Naive thymus-derived CD8-positive, alpha-beta T cell (primary cell): Measurements from ENCODE around the gene TMSB4X. TPM values are rescaled to one million over a fixed set of nuclear protein-coding genes. Genes with fewer than 3 reads are reported as not detected.
A peak's percentile ranks its signal among the peaks of the same experiment; 100 is the strongest.
"Not testable (repeated sequence)": the region's sequence is repeated elsewhere in the genome, so short reads cannot be mapped to it uniquely, and the experiment has no call there.

Experiments
- ATAC-seq, 2 donors: fragments of 150-1000 bp; cut with Tn5 transposase in 1 of 2; sonication (Bioruptor Pico), chemical (Tn5 transposase) in 1 of 2; 1 replicate in 1 of 2; 2 replicates in 1 of 2; pipeline ENCODE4 v1.10.0; 2021; ENCODE audit warnings: mild to moderate bottlenecking in 2 of 2, moderate library complexity in 2 of 2
- POLR2A ChIA-PET: fragments of 350-600 bp; sonication (Branson Sonifier 250); formaldehyde crosslinking; loops from one replicate; lab custom pipeline; 2021; ENCODE audit warnings: antibody characterized with exemption; lab: Charles Lee
- DNase-seq, 10 donors: peaks; one replicate each; pipeline versions ENCODE4 v3.0.0 to v3.0.0-alpha.2; 2020 to 2022
- H3K27ac Mint-ChIP-seq, 10 donors: one replicate each; pipeline ENCODE4 v1.8.0; 2020 to 2022; ENCODE audit warnings: mild to moderate bottlenecking in 10 of 10, mixed read lengths in 10 of 10, moderate library complexity in 4 of 10, inconsistent platforms in 1 of 10
- H3K27me3 Mint-ChIP-seq, 5 donors: one replicate each; pipeline ENCODE4 v1.8.0; 2021 to 2022; ENCODE audit warnings: mixed read lengths in 5 of 5
- H3K36me3 Mint-ChIP-seq, 3 donors: one replicate each; pipeline ENCODE4 v1.8.0; 2020 to 2022; ENCODE audit warnings: mixed read lengths in 3 of 3, mild to moderate bottlenecking in 2 of 3, inconsistent platforms in 1 of 3
- H3K4me1 Mint-ChIP-seq, 4 donors: one replicate each; pipeline ENCODE4 v1.8.0; 2021 to 2022; ENCODE audit warnings: mixed read lengths in 4 of 4
- H3K4me3 Mint-ChIP-seq, 10 donors: one replicate each; pipeline ENCODE4 v1.8.0; 2020 to 2022; ENCODE audit warnings: mild to moderate bottlenecking in 10 of 10, mixed read lengths in 10 of 10, moderate library complexity in 6 of 10, inconsistent platforms in 1 of 10
- H3K9me3 Mint-ChIP-seq, 9 donors: one replicate each; pipeline ENCODE4 v1.8.0; 2020 to 2022; ENCODE audit warnings: mixed read lengths in 9 of 9, mild to moderate bottlenecking in 3 of 9, inconsistent platforms in 1 of 9, moderate library complexity in 1 of 9
- polyA plus RNA-seq, 3 donors: library from polyadenylated mRNA; unstranded; fragments of 300-500 nt; fragmentation: Illumina TruSeq; gene quantifications; one replicate each; pipeline ENCODE4 v1.2.3, GENCODE V29; 2021
- total RNA-seq, 8 experiments: library from RNA in 2 of 8; stranded (reverse) in 2 of 8; gene quantifications; one replicate each; pipeline ENCODE4 v1.2.3 and lab custom pipeline; 2021 to 2026

TMSB4X gene
- total and polyA plus RNA-seq, 5 experiments from 2014 or later: 4,350 to 30,039 (median 23,903) TPM

- H3K4me1 Mint-ChIP-seq: peaks cover 11 to 52% (median 33%) of the 10 kb centered on the region in 4 donors
- H3K27ac Mint-ChIP-seq: peak overlapping the region; percentile 96 to 100 (median 98)
- DNase-seq: peak; percentile 35 to 89 (median 70)
- peak; percentile 65 to 76 for ATAC-seq
- POLR2A ChIA-PET: interaction anchor here (0.6 to 24.3 kb wide), 18 partner anchors 8 to 510 kb away, joined by 3 to 1336 read pairs (median 9); partner anchors contain the start of gene FAM9C
- peaks cover 0 to 21% (median 0%) of the 10 kb centered on the region in 9 donors for H3K9me3 Mint-ChIP-seq
- H3K4me3 Mint-ChIP-seq: peak overlapping the region; percentile 93 to 99 (median 96)
- no peaks in the 10 kb centered on the region for H3K27me3 Mint-ChIP-seq
- H3K36me3 Mint-ChIP-seq: peaks cover 33 to 38% (median 34%) of the 10 kb centered on the region in 3 donors
Measured at GRCh38 chrX:12978205-12979025, 3.5 kb downstream of the TMSB4X start.

- H3K36me3 Mint-ChIP-seq: peaks cover 31 to 34% (median 33%) of the 10 kb centered on the region in 3 donors
- ATAC-seq (no peak), DNase-seq (no peak)
- peaks cover 15 to 57% (median 40%) of the 10 kb centered on the region in 4 donors for H3K4me1 Mint-ChIP-seq
- peaks cover 0 to 20% (median 0%) of the 10 kb centered on the region in 9 donors for H3K9me3 Mint-ChIP-seq
- H3K27ac Mint-ChIP-seq: peak overlapping the region; percentile 96 to 100 (median 98)
- POLR2A ChIA-PET: interaction anchor here (0.6 to 24.3 kb wide), 14 partner anchors 7 to 509 kb away, joined by 3 to 1336 read pairs (median 44); partner anchors contain the start of gene FAM9C
- peak overlapping the region; percentile 93 to 99 (median 96) for H3K4me3 Mint-ChIP-seq
- H3K27me3 Mint-ChIP-seq: no peaks in the 10 kb centered on the region
Measured at GRCh38 chrX:12979026-12979607, 4.2 kb downstream of the TMSB4X start.

- ATAC-seq (no peak), DNase-seq (no peak)
- peaks cover 0 to 16% (median 0%) of the 10 kb centered on the region in 9 donors for H3K9me3 Mint-ChIP-seq
- H3K27me3 Mint-ChIP-seq: no peaks in the 10 kb centered on the region
- POLR2A ChIA-PET: interaction anchor here (1.0 to 24.3 kb wide), 10 partner anchors 11 to 508 kb away, joined by 4 to 1336 read pairs (median 122); partner anchors contain the start of gene FAM9C
- peak overlapping the region; percentile 93 to 99 (median 96) for H3K4me3 Mint-ChIP-seq
- peaks cover 15 to 62% (median 45%) of the 10 kb centered on the region in 4 donors for H3K4me1 Mint-ChIP-seq
- peak overlapping the region; percentile 96 to 100 (median 98) for H3K27ac Mint-ChIP-seq
- peaks cover 30 to 34% (median 33%) of the 10 kb centered on the region in 3 donors for H3K36me3 Mint-ChIP-seq
Measured at GRCh38 chrX:12979616-12980015, 4.7 kb downstream of the TMSB4X start.

- POLR2A ChIA-PET: interaction anchor here (0.7 to 24.3 kb wide), 10 partner anchors 11 to 103 kb away, joined by 3 to 1336 read pairs (median 122); no protein-coding TSS in a partner anchor
- H3K27me3 Mint-ChIP-seq, ATAC-seq: not testable (repeated sequence)
- H3K36me3 Mint-ChIP-seq: peaks cover 26 to 31% (median 29%) of the 10 kb centered on the region in 3 donors
- peak in 1 of 10 donors; percentile 27 for DNase-seq
- peak overlapping the region; percentile 93 to 99 (median 96) for H3K4me3 Mint-ChIP-seq
- peak overlapping the region; percentile 96 to 100 (median 98) for H3K27ac Mint-ChIP-seq
- peaks cover 0 to 12% (median 0%) of the 10 kb centered on the region in 9 donors for H3K9me3 Mint-ChIP-seq
- peaks cover 16 to 66% (median 48%) of the 10 kb centered on the region in 4 donors for H3K4me1 Mint-ChIP-seq
Measured at GRCh38 chrX:12980039-12980438, 5.1 kb downstream of the TMSB4X start.

- peaks cover 0 to 5% (median 2%) of the 10 kb centered on the region in 9 donors for H3K9me3 Mint-ChIP-seq
- H3K4me1 Mint-ChIP-seq: peaks cover 26 to 84% (median 66%) of the 10 kb centered on the region in 4 donors
- peak overlapping the region; percentile 53 to 85 (median 68) for H3K4me3 Mint-ChIP-seq
- H3K36me3 Mint-ChIP-seq: peaks cover 16 to 18% (median 16%) of the 10 kb centered on the region in 3 donors
- POLR2A ChIA-PET: interaction anchor here (0.8 to 24.3 kb wide), 8 partner anchors 11 to 504 kb away, joined by 3 to 1336 read pairs (median 93); no protein-coding TSS in a partner anchor
- ATAC-seq (peak in 1 of 2 donors; percentile 4), DNase-seq (peak in 2 of 10 donors; percentile 36 to 54)
- H3K27ac Mint-ChIP-seq: peak overlapping the region; percentile 93 to 100 (median 98)
- H3K27me3 Mint-ChIP-seq: no peaks in the 10 kb centered on the region
Measured at GRCh38 chrX:12981880-12982279, 7.0 kb downstream of the TMSB4X start.

GRCh38 chrX:12984603-12985319, 9.9 kb downstream of the TMSB4X start:
- DNase-seq: peak in 7 of 10 donors; percentile 33 to 70 (median 61)

GRCh38 chrX:12985331-12985730, 10.4 kb downstream of the TMSB4X start:
- peaks cover 0 to 5% (median 2%) of the 10 kb centered on the region in 9 donors for H3K9me3 Mint-ChIP-seq
- no peak for ATAC-seq
- no peak for DNase-seq
- peaks cover 0 to 5% (median 4%) of the 10 kb centered on the region in 3 donors for H3K36me3 Mint-ChIP-seq
- H3K27ac Mint-ChIP-seq: peak overlapping the region; percentile 93 to 100 (median 98)
- POLR2A ChIA-PET: interaction anchor here (0.6 to 24.3 kb wide), 17 partner anchors 9 to 749 kb away, joined by 3 to 1336 read pairs (median 8); partner anchors contain the start of genes OFD1, TMSB4X and TRAPPC2
- H3K27me3 Mint-ChIP-seq: no peaks in the 10 kb centered on the region
- peak overlapping the region; percentile 51 to 84 (median 73) for H3K4me3 Mint-ChIP-seq
- H3K4me1 Mint-ChIP-seq: peaks cover 24 to 75% (median 60%) of the 10 kb centered on the region in 4 donors

More at GRCh38 chrX:12984603-12985319, 9.9 kb downstream of the TMSB4X start:
- H3K4me3 Mint-ChIP-seq: peak overlapping the region; percentile 51 to 84 (median 73)
- H3K27me3 Mint-ChIP-seq: no peaks in the 10 kb centered on the region
- H3K9me3 Mint-ChIP-seq: peaks cover 0 to 5% (median 2%) of the 10 kb centered on the region in 9 donors
- H3K36me3 Mint-ChIP-seq: peaks cover 0 to 5% (median 4%) of the 10 kb centered on the region in 3 donors
- peak overlapping the region; percentile 93 to 100 (median 98) for H3K27ac Mint-ChIP-seq
- peak; percentile 71 to 74 for ATAC-seq
- peaks cover 23 to 81% (median 62%) of the 10 kb centered on the region in 4 donors for H3K4me1 Mint-ChIP-seq
- POLR2A ChIA-PET: interaction anchor here (0.8 to 24.3 kb wide), 15 partner anchors 9 to 749 kb away, joined by 3 to 1336 read pairs (median 8); partner anchors contain the start of genes OFD1, TMSB4X and TRAPPC2

- peaks cover 0 to 5% (median 2%) of the 10 kb centered on the region in 9 donors for H3K9me3 Mint-ChIP-seq
- ATAC-seq (no peak), DNase-seq (no peak)
- no peaks in the 10 kb centered on the region for H3K27me3 Mint-ChIP-seq
- POLR2A ChIA-PET: interaction anchor here (1.2 to 24.3 kb wide), 9 partner anchors 10 to 100 kb away, joined by 3 to 1336 read pairs (median 17); partner anchors contain the start of gene TMSB4X
- H3K36me3 Mint-ChIP-seq: peaks cover 0 to 5% (median 4%) of the 10 kb centered on the region in 3 donors
- H3K27ac Mint-ChIP-seq: peak overlapping the region; percentile 93 to 100 (median 98)
- H3K4me1 Mint-ChIP-seq: peaks cover 25 to 70% (median 62%) of the 10 kb centered on the region in 4 donors
- peak overlapping the region; percentile 3 to 81 (median 58) for H3K4me3 Mint-ChIP-seq
Measured at GRCh38 chrX:12986164-12986779, 11.4 kb downstream of the TMSB4X start.

GRCh38 chrX:12986886-12987285, 12.0 kb downstream of the TMSB4X start:
- Mint-ChIP-seq H3K4me3 (peak overlapping the region in 8 of 10 donors; percentile 3 to 81 (median 48)), H3K4me1 (peaks cover 23 to 71% (median 64%) of the 10 kb centered on the region in 4 donors), H3K27me3 (no peaks in the 10 kb centered on the region), H3K36me3 (peaks cover 0 to 5% (median 4%) of the 10 kb centered on the region in 3 donors), H3K27ac (peak overlapping the region; percentile 37 to 100 (median 97)), H3K9me3 (peaks cover 0 to 5% (median 2%) of the 10 kb centered on the region in 9 donors)
- POLR2A ChIA-PET: interaction anchor here (1.2 to 24.3 kb wide), 5 partner anchors 11 to 100 kb away, joined by 3 to 1336 read pairs (median 42); partner anchors contain the start of gene TMSB4X
- DNase-seq (no peak), ATAC-seq (no peak)

GRCh38 chrX:12987340-12987739, 12.4 kb downstream of the TMSB4X start:
- Mint-ChIP-seq H3K27me3 (no peaks in the 10 kb centered on the region), H3K9me3 (peaks cover 0 to 5% (median 2%) of the 10 kb centered on the region in 9 donors), H3K36me3 (peaks cover 0 to 5% (median 4%) of the 10 kb centered on the region in 3 donors), H3K27ac (peak overlapping the region in 6 of 10 donors; percentile 96 to 100 (median 98)), H3K4me3 (peak overlapping the region in 4 of 10 donors; percentile 8 to 81 (median 38)), H3K4me1 (peaks cover 23 to 68% (median 62%) of the 10 kb centered on the region in 4 donors)
- POLR2A ChIA-PET: interaction anchor here (0.7 to 24.3 kb wide), 5 partner anchors 11 to 116 kb away, joined by 5 to 1336 read pairs (median 42); partner anchors contain the start of gene TMSB4X
- DNase-seq (no peak), ATAC-seq (no peak)
